SK-MEL-5 (cell line): ENCODE measurements around the gene ADIPOR2. TPM values are rescaled to one million over a fixed set of nuclear protein-coding genes. Genes with fewer than 3 reads are reported as not detected.

Experiments
- DNase-seq: peaks from one replicate; pipeline ENCODE4 v3.0.0-alpha.2; 2016; ENCODE audit warnings: low read depth, low spot score
- in situ Hi-C: cut with HindIII; loops from 2 replicates; pipeline ENCODE4 v1.10.0; 2016; ENCODE audit warnings: low sequenced_read_pairs, high pct_unique_total_duplicates, low pct_unique_long_range_greater_than_20kb
- total RNA-seq: library from RNA; depleted of rRNA; stranded (reverse); fragments of >200 nt; shearing (Covaris generic); gene quantifications from 2 replicates; pipeline ENCODE4 v1.2.3, GENCODE V29; 2014

Gene ADIPOR2
- total RNA-seq, 1 experiment from 2014 or later, result 61.3 TPM

GRCh38 chr12:1797991-1798640 lies 107.2 kb downstream of the ADIPOR2 start:
- no peak for DNase-seq
- in situ Hi-C loops, result loop anchor here (25.0 kb wide), 1 partner anchor 136 kb away; no protein-coding TSS in a partner anchor

- no peak for DNase-seq
- in situ Hi-C loops, result loop anchor here (25.0 kb wide), 1 partner anchor 136 kb away; no protein-coding TSS in a partner anchor
These were observed 107.8 kb downstream of the ADIPOR2 start for GRCh38 chr12:1798641-1799020.

- in situ Hi-C loops, result loop anchor here (25.0 kb wide), 1 partner anchor 137 kb away; no protein-coding TSS in a partner anchor
- no peak for DNase-seq
These were observed 108.4 kb downstream of the ADIPOR2 start for GRCh38 chr12:1799051-1799881.

- in situ Hi-C loops, result loop anchor here (25.0 kb wide), 1 partner anchor 138 kb away; no protein-coding TSS in a partner anchor
- no peak for DNase-seq
These were observed 109.1 kb downstream of the ADIPOR2 start for GRCh38 chr12:1799882-1800400.

- peak; percentile 44 for DNase-seq
- in situ Hi-C loops, result no loop called here
These were observed 109.8 kb downstream of the ADIPOR2 start for GRCh38 chr12:1800401-1801302.

- DNase-seq, result no peak
- in situ Hi-C loops, result no loop called here
These were observed 110.6 kb downstream of the ADIPOR2 start for GRCh38 chr12:1801303-1801975.

- in situ Hi-C loops, result no loop called here
These were observed 112.9 kb downstream of the ADIPOR2 start for GRCh38 chr12:1803736-1804135.

GRCh38 chr12:1804545-1805332 lies 113.9 kb downstream of the ADIPOR2 start:
- in situ Hi-C loops, result no loop called here
- DNase-seq, result peak; percentile 93

More at GRCh38 chr12:1803736-1804135, 112.9 kb downstream of the ADIPOR2 start:
- no peak for DNase-seq

GRCh38 chr12:1805441-1806081 lies 114.7 kb downstream of the ADIPOR2 start:
- in situ Hi-C loops, result no loop called here

GRCh38 chr12:1806301-1807086 lies 115.6 kb downstream of the ADIPOR2 start:
- in situ Hi-C loops, result no loop called here
- DNase-seq, result no peak

More at GRCh38 chr12:1805441-1806081, 114.7 kb downstream of the ADIPOR2 start:
- DNase-seq, result no peak

- in situ Hi-C loops, result no loop called here
These were observed 116.4 kb downstream of the ADIPOR2 start for GRCh38 chr12:1807087-1807860.

GRCh38 chr12:1808036-1808797 lies 117.3 kb downstream of the ADIPOR2 start:
- in situ Hi-C loops, result no loop called here
- DNase-seq, result no peak

More at GRCh38 chr12:1807087-1807860, 116.4 kb downstream of the ADIPOR2 start:
- DNase-seq, result no peak

GRCh38 chr12:1808798-1809480 lies 118.1 kb downstream of the ADIPOR2 start:
- DNase-seq, result no peak
- in situ Hi-C loops, result no loop called here
